CD14-positive monocyte (primary cell): ENCODE data around the gene TMEM239. TPM values are rescaled to one million over a fixed set of nuclear protein-coding genes. Genes with fewer than 3 reads are reported as not detected.

Experiments
- DNase-seq, 3 donors: peaks; one replicate each; pipeline ENCODE4 v3.0.0-alpha.2; 2011 to 2022
- H2AFZ ChIP-seq: 2 replicates; pipeline ENCODE4 v1.6.0; 2012; ENCODE audit warnings: mild to moderate bottlenecking, low read depth, low read length, inconsistent platforms; ENCODE audit not compliant: insufficient read depth, poor library complexity, severe bottlenecking
- H3K27ac ChIP-seq, 2 donors: 1 replicate in 1 of 2; 2 replicates in 1 of 2; pipeline ENCODE4 v1.5.1; 2012 to 2013; ENCODE audit warnings: low read length in 2 of 2, control low read depth in 1 of 2, inconsistent platforms in 1 of 2, low read depth in 1 of 2, mild to moderate bottlenecking in 1 of 2
- H3K27me3 ChIP-seq, 2 donors: one replicate each; pipeline versions ENCODE4 v1.6.0 to v1.6.1; 2011 to 2013; ENCODE audit warnings: low read length in 2 of 2; ENCODE audit not compliant: control insufficient read depth in 2 of 2, insufficient read depth in 2 of 2
- H3K36me3 ChIP-seq, 2 donors: replicated peaks in 1 of 2; 1 replicate in 1 of 2; 2 replicates in 1 of 2; pipeline versions ENCODE4 v1.5.1 to v1.6.1; 2012 to 2013; ENCODE audit warnings: low read length in 2 of 2, control low read depth in 1 of 2, inconsistent platforms in 1 of 2, mild to moderate bottlenecking in 1 of 2; ENCODE audit not compliant: insufficient read depth in 2 of 2, control insufficient read depth in 1 of 2
- H3K4me1 ChIP-seq, 2 donors: 1 replicate in 1 of 2; 2 replicates in 1 of 2; pipeline versions ENCODE4 v1.5.1 to v1.6.1; 2012 to 2013; ENCODE audit warnings: low read length in 2 of 2, control low read depth in 1 of 2, inconsistent platforms in 1 of 2, mild to moderate bottlenecking in 1 of 2, moderate library complexity in 1 of 2; ENCODE audit not compliant: insufficient read depth in 2 of 2, control insufficient read depth in 1 of 2
- H3K4me2 ChIP-seq: replicated peaks from 2 replicates; pipeline ENCODE3; 2012; ENCODE audit warnings: low read length, moderate library complexity, mild to moderate bottlenecking; ENCODE audit not compliant: poor library complexity, severe bottlenecking; ENCODE audit errors: extremely low read depth
- H3K4me3 ChIP-seq, 3 experiments: fragments of 200-600 bp in 1 of 3; sonication (generic) in 1 of 3; replicated peaks in 1 of 3; 1 replicate in 2 of 3; 2 replicates in 1 of 3; pipeline ENCODE4 v1.5.1; 2011 to 2013; ENCODE audit warnings: low read length in 3 of 3, mild to moderate bottlenecking in 3 of 3, control low read depth in 2 of 3, low read depth in 2 of 3, inconsistent platforms in 1 of 3, moderate library complexity in 1 of 3
- H3K79me2 ChIP-seq: 2 replicates; pipeline ENCODE4 v1.6.0; 2012; ENCODE audit warnings: mild to moderate bottlenecking, control low read depth, inconsistent platforms, low read length, moderate library complexity; ENCODE audit not compliant: insufficient read depth
- H3K9ac ChIP-seq: 2 replicates; pipeline ENCODE4 v1.6.0; 2017; ENCODE audit warnings: low read length, mild to moderate bottlenecking; ENCODE audit not compliant: insufficient read depth, poor library complexity, severe bottlenecking
- H3K9me3 ChIP-seq, 2 donors: replicated peaks in 1 of 2; 1 replicate in 1 of 2; 2 replicates in 1 of 2; pipeline versions ENCODE4 v1.5.1 to v1.6.1; 2012 to 2013; ENCODE audit warnings: low read length in 2 of 2, control low read depth in 1 of 2; ENCODE audit not compliant: control insufficient read depth in 1 of 2, insufficient read depth in 1 of 2
- H4K20me1 ChIP-seq: 2 replicates; pipeline ENCODE4 v1.6.0; 2012; ENCODE audit warnings: mild to moderate bottlenecking, low read length, control low read depth, moderate library complexity; ENCODE audit not compliant: insufficient read depth
- H3K27ac Mint-ChIP-seq, 7 donors: one replicate each; pipeline ENCODE4 v1.8.0; 2020; ENCODE audit warnings: mild to moderate bottlenecking in 7 of 7, mixed read lengths in 7 of 7, moderate library complexity in 6 of 7, inconsistent platforms in 2 of 7
- H3K27me3 Mint-ChIP-seq, 3 donors: one replicate each; pipeline ENCODE4 v1.8.0; 2021 to 2022; ENCODE audit warnings: low read depth in 3 of 3, mild to moderate bottlenecking in 3 of 3, mixed read lengths in 3 of 3, moderate library complexity in 3 of 3, inconsistent platforms in 1 of 3
- H3K36me3 Mint-ChIP-seq, 2 donors: one replicate each; pipeline ENCODE4 v1.8.0; 2020; ENCODE audit warnings: mixed read lengths in 2 of 2, inconsistent platforms in 1 of 2, mild to moderate bottlenecking in 1 of 2
- H3K4me1 Mint-ChIP-seq: one replicate; pipeline ENCODE4 v1.8.0; 2020; ENCODE audit warnings: mild to moderate bottlenecking, mixed read lengths
- H3K4me3 Mint-ChIP-seq, 2 donors: one replicate each; pipeline ENCODE4 v1.8.0; 2020; ENCODE audit warnings: mild to moderate bottlenecking in 2 of 2, mixed read lengths in 2 of 2, moderate library complexity in 1 of 2
- H3K9me3 Mint-ChIP-seq, 7 donors: one replicate each; pipeline ENCODE4 v1.8.0; 2020 to 2022; ENCODE audit warnings: mixed read lengths in 7 of 7, mild to moderate bottlenecking in 6 of 7, moderate library complexity in 6 of 7, inconsistent platforms in 2 of 7
- WGBS: methylation state at CpG from one replicate; pipeline ENCODE4 v1.1.5; 2013; ENCODE audit warnings: missing lambda C conversion rate; ENCODE audit not compliant: insufficient coverage; 5-methylcytosine and 5-hydroxymethylcytosine counted together
- intact Hi-C, 2 donors: fragments of 100-400 bp; cut with micrococcal nuclease; formaldehyde crosslinking; loops; one replicate each; pipeline versions ENCODE4 v1.15.0 to v1.15.1; 2023
- polyA plus RNA-seq, 3 donors: library from polyadenylated mRNA; depleted of rRNA in 1 of 3; unstranded in 2 of 3; stranded (reverse) in 1 of 3; fragments of 300-500 nt in 2 of 3; fragments of >200 nt in 1 of 3; fragmentation: Illumina TruSeq in 2 of 3; gene quantifications; 1 replicate in 2 of 3; 2 replicates in 1 of 3; pipeline ENCODE4 v1.2.3, GENCODE V29; 2012 to 2021
- TF ChIP-seq, protein P1 (sequence below): fragments of 200-600 bp; IDR thresholded peaks from one replicate; pipeline ENCODE4 v1.8.0; 2022; ENCODE audit warnings: antibody characterized with exemption, mild to moderate bottlenecking

Gene TMEM239
- polyA plus RNA-seq, 3 donors = not detected

DNA sequence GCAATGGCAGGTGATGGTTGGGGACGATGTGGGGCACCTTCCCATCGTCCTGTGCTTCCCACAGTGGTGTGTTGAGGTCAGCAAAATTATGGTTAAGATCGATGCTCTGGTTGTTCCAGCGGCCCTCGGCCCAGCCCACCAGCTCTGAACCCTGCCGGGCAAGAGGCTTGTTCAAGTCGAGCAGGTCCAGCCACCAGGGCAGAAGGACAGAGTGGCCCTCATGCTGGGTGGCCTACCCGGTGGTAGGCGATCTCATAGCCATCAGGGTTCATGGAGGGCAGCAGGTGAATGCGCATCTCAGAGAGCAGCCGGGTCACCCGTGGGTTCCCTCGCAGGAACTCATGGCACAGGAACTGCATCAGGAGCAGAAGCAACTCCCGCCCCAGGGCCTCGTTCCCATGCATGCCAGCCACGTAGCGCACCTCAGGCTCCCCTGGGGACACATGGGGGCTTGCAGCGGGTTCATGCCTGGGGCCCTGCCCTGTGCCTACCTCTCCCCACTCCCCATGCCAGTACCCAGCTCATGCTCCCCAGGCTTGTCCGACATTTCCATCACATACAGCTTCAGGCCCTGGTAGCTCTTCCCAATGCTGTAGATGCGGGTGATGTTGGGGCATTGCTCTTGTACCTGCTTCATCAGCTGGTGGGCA lies 20.0 kb upstream of the TMEM239 start:
- H3K36me3 Mint-ChIP-seq = peaks cover 3 to 7% of the 10 kb centered on the region in 2 donors
- TF ChIP-seq, protein P1, sequence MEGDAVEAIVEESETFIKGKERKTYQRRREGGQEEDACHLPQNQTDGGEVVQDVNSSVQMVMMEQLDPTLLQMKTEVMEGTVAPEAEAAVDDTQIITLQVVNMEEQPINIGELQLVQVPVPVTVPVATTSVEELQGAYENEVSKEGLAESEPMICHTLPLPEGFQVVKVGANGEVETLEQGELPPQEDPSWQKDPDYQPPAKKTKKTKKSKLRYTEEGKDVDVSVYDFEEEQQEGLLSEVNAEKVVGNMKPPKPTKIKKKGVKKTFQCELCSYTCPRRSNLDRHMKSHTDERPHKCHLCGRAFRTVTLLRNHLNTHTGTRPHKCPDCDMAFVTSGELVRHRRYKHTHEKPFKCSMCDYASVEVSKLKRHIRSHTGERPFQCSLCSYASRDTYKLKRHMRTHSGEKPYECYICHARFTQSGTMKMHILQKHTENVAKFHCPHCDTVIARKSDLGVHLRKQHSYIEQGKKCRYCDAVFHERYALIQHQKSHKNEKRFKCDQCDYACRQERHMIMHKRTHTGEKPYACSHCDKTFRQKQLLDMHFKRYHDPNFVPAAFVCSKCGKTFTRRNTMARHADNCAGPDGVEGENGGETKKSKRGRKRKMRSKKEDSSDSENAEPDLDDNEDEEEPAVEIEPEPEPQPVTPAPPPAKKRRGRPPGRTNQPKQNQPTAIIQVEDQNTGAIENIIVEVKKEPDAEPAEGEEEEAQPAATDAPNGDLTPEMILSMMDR = no peak
- Histone ChIP-seq H3K4me1 (peaks cover 19 to 22% of the 10 kb centered on the region in 2 donors), H2AFZ (no peak overlapping the region), H3K27me3 (peaks cover 4 to 22% of the 10 kb centered on the region in 2 donors), H3K9me3 (no peaks in the 10 kb centered on the region), H3K36me3 (no peaks in the 10 kb centered on the region), H3K4me3 (no peak overlapping the region), H3K9ac (no peak overlapping the region), H3K27ac (no peak overlapping the region), H4K20me1 (no peaks in the 10 kb centered on the region), H3K79me2 (no peaks in the 10 kb centered on the region), H3K4me2 (no peak overlapping the region)
- H3K9me3 Mint-ChIP-seq = peaks cover 0 to 11% (median 5%) of the 10 kb centered on the region in 7 donors
- H3K4me1 Mint-ChIP-seq = peaks cover 22% of the 10 kb centered on the region
- intact Hi-C loops = no loop called here
- H3K27me3 Mint-ChIP-seq = peaks cover 19 to 30% (median 22%) of the 10 kb centered on the region in 3 donors
- DNase-seq = no peak
- 93% methylated on average over 19 of the region's 20 CpGs for WGBS
- H3K4me3 Mint-ChIP-seq = no peak overlapping the region
- H3K27ac Mint-ChIP-seq = no peak overlapping the region

DNA sequence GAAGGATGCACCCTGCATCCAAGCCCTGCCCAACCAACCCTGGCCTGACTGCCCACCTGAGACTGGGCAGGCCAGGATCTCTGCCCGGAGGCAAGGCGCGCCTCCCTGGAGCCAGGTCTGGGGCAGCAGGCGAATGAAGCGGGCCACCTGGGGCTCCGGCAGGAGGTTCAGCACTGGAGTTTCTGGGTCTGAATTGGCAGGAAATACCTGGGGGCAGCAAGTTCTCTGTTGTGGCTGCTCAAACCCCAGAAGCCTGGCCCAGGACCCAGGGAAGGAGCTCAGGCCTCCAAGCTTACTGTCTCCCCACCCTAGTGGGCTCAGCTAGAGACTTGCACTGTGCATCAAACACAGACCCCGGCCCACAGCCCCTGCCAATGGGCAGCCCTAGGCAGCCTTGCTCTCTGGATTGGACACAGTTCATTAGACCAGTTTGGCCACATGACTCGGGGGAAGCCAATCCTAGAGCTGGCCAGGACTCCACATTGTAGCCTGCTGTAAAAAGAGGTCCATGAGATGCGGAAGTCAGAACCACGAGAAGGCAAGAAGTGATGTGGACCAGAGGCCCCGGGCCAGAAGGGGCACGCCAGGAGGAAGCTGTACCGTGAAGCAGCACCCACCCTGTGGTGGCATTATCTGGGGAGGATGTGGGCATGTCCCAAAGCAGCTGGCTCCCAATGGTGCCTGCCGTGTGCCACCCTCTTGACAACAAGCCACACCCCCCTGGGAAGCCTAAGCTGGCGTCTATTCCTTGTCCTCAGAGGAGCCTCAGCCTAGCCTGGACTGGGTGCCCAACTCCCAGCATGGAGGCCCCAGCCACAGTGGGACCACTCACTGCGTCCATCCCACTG lies 18.8 kb upstream of the TMEM239 start:
- Histone ChIP-seq H3K9ac (no peak overlapping the region), H4K20me1 (no peaks in the 10 kb centered on the region), H3K79me2 (no peaks in the 10 kb centered on the region), H3K9me3 (no peaks in the 10 kb centered on the region), H3K4me1 (peaks cover 23 to 26% of the 10 kb centered on the region in 2 donors), H3K27ac (no peak overlapping the region), H2AFZ (no peak overlapping the region), H3K4me3 (no peak overlapping the region), H3K36me3 (no peaks in the 10 kb centered on the region), H3K27me3 (peaks cover 10 to 33% of the 10 kb centered on the region in 2 donors), H3K4me2 (no peak overlapping the region)
- peaks cover 0 to 10% (median 6%) of the 10 kb centered on the region in 7 donors for H3K9me3 Mint-ChIP-seq
- H3K4me3 Mint-ChIP-seq = no peak overlapping the region
- H3K27me3 Mint-ChIP-seq = peaks cover 28 to 39% (median 32%) of the 10 kb centered on the region in 3 donors
- WGBS = 88% methylated on average over 10 of the region's 16 CpGs
- peaks cover 28% of the 10 kb centered on the region for H3K4me1 Mint-ChIP-seq
- intact Hi-C loops = no loop called here
- DNase-seq = no peak
- H3K27ac Mint-ChIP-seq = peak overlapping the region in 1 of 7 donors; percentile 26
- TF ChIP-seq, protein P1 = no peak
- peaks cover 3 to 7% of the 10 kb centered on the region in 2 donors for H3K36me3 Mint-ChIP-seq
